Measurements from ENCODE around the gene TTPAL. TPM values are rescaled to one million over a fixed set of nuclear protein-coding genes. Genes with fewer than 3 reads are reported as not detected.
A peak's percentile ranks its signal among the peaks of the same experiment; 100 is the strongest.

Gene TTPAL
- total and polyA plus RNA-seq, 2 donors (not counting 3 experiments of a cell fraction or from before 2014, with no cell fraction given), result 4.0 to 8.0 TPM

DNA sequence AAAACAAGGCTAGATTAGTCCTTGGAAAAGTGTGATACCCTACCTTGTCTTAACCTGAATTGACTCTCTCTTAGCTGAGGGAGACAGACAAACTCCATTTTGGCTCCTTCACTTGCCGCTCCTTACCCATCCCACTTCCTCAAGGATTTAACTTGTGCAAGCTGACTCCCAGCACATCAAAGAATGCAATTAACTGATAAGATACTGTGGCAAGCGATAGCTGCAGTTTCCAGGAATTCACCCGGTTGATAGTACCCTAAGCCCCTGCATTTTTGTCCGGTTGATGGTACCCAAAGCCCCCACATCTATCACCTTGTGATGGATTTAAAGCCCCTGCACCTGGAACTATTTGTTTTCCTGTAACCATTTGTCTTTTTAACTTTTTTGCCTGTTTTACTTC, 48.1 kb downstream of the TTPAL start:
- H3K4me1 ChIP-seq (ENCODE audit: control insufficient read depth, extremely low read depth, insufficient read depth, low read length), result peaks cover 33% of the 10 kb centered on the region
- H4K20me1 ChIP-seq (replicated peaks; ENCODE audit: control insufficient read depth, extremely low read depth, insufficient read depth, low read length), result no peaks in the 10 kb centered on the region
- no peak overlapping the region for H2AFZ ChIP-seq (ENCODE audit: low read depth, low read length)
- ChIA-PET POLR2A (no interaction called here), CTCF (interaction anchor here (1.3 kb wide), 1 partner anchor 74 kb away, joined by 3 read pairs; no protein-coding TSS in a partner anchor)
- H3K9ac ChIP-seq (replicated peaks; ENCODE audit: extremely low read depth, insufficient read depth, low read length), result no peak overlapping the region
- peaks cover 27% of the 10 kb centered on the region for H3K79me2 ChIP-seq (ENCODE audit: control insufficient read depth, insufficient read depth, low read length)
- H3K27ac ChIP-seq (ENCODE audit: insufficient read depth, low read depth, low read length), result no peak overlapping the region
- H3K4me3 ChIP-seq (replicated peaks in 1 of 3; ENCODE audit: insufficient read depth in 1 of 3, low read depth in 1 of 3, low read length in 3 of 3), result no peak overlapping the region
- no peaks in the 10 kb centered on the region for H3K9me3 ChIP-seq (replicated peaks; ENCODE audit: control insufficient read depth, insufficient read depth, low read length)
- H3K4me2 ChIP-seq (ENCODE audit: insufficient read depth, low read length), result no peak overlapping the region
- DNase-seq (ENCODE audit: low read depth, low spot score) (no peak), FAIRE-seq (no peak)
- dilution Hi-C loops (cut with MboI; ENCODE audit: extremely low pct_ligation_motif_present, low sequenced_read_pairs) (no loop called here), intact Hi-C loops (cut with micrococcal nuclease) (loop anchor here (2.0 kb wide), 3 partner anchors 47 to 313 kb away; partner anchors contain the start of genes OSER1 and PKIG)
- H3K27me3 ChIP-seq (ENCODE audit: control insufficient read depth in 2 of 2, insufficient read depth in 2 of 2, low read length in 2 of 2), result no peaks in the 10 kb centered on the region
- no peaks in the 10 kb centered on the region for H3K36me3 ChIP-seq (ENCODE audit: control insufficient read depth in 2 of 2, extremely low read depth in 1 of 2, insufficient read depth in 2 of 2, low read length in 2 of 2)
- no TSS peak for BruUV-seq (replicated peaks)
- TF ChIP-seq POLR2AphosphoS5 (IDR thresholded peaks at IDR 0.05; ENCODE audit: insufficient read depth, low read depth, low read length) (no peak), JUN (IDR thresholded peaks at IDR 0.05; ENCODE audit: borderline replicate concordance, insufficient read depth, insufficient read length, low read depth) (no peak), FOS (IDR thresholded peaks at IDR 0.05; ENCODE audit: borderline replicate concordance, insufficient read depth, low read length) (no peak), EZH2 (IDR thresholded peaks at IDR 0.05; ENCODE audit: borderline replicate concordance, low read depth, low read length, severe bottlenecking) (no peak), GATA2 (IDR thresholded peaks at IDR 0.05; ENCODE audit: insufficient read depth, insufficient read length, low read depth, low read length) (no peak), POLR2A (IDR thresholded peaks at IDR 0.05; ENCODE audit: low read depth, low read length) (no peak), MYC (IDR thresholded peaks at IDR 0.05; ENCODE audit: low read depth, low read length) (no peak)
- TF ChIP-seq, protein P1, sequence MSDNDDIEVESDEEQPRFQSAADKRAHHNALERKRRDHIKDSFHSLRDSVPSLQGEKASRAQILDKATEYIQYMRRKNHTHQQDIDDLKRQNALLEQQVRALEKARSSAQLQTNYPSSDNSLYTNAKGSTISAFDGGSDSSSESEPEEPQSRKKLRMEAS (IDR thresholded peaks at IDR 0.05; ENCODE audit: insufficient read depth, insufficient read length), result no peak
- no peaks in the 10 kb centered on the region for H3K9me1 ChIP-seq (replicated peaks; ENCODE audit: control insufficient read depth, extremely low read depth, insufficient read depth, low read length)

GRCh38 chr20:44526129-44526528, 50.5 kb downstream of the TTPAL start:
- Histone ChIP-seq H4K20me1 (replicated peaks; ENCODE audit: control insufficient read depth, extremely low read depth, insufficient read depth, low read length) (no peaks in the 10 kb centered on the region), H3K4me1 (ENCODE audit: control insufficient read depth, extremely low read depth, insufficient read depth, low read length) (peaks cover 18% of the 10 kb centered on the region), H3K4me3 (replicated peaks in 1 of 3; ENCODE audit: insufficient read depth in 1 of 3, low read depth in 1 of 3, low read length in 3 of 3) (no peak overlapping the region), H3K36me3 (ENCODE audit: control insufficient read depth in 2 of 2, extremely low read depth in 1 of 2, insufficient read depth in 2 of 2, low read length in 2 of 2) (no peaks in the 10 kb centered on the region), H3K27ac (ENCODE audit: insufficient read depth, low read depth, low read length) (peak overlapping the region; percentile 49), H3K9ac (replicated peaks; ENCODE audit: extremely low read depth, insufficient read depth, low read length) (no peak overlapping the region), H3K27me3 (ENCODE audit: control insufficient read depth in 2 of 2, insufficient read depth in 2 of 2, low read length in 2 of 2) (no peaks in the 10 kb centered on the region), H3K4me2 (ENCODE audit: insufficient read depth, low read length) (no peak overlapping the region), H3K9me3 (replicated peaks; ENCODE audit: control insufficient read depth, insufficient read depth, low read length) (no peaks in the 10 kb centered on the region), H3K9me1 (replicated peaks; ENCODE audit: control insufficient read depth, extremely low read depth, insufficient read depth, low read length) (no peaks in the 10 kb centered on the region), H3K79me2 (ENCODE audit: control insufficient read depth, insufficient read depth, low read length) (peaks cover 3% of the 10 kb centered on the region), H2AFZ (ENCODE audit: low read depth, low read length) (peak overlapping the region; percentile 73)
- ChIA-PET CTCF (interaction anchor here (1.5 to 1.6 kb wide), 2 partner anchors 73 to 76 kb away, joined by 3 read pairs; no protein-coding TSS in a partner anchor), POLR2A (no interaction called here)
- DNase-seq (ENCODE audit: low read depth, low spot score) (peak; percentile 45), FAIRE-seq (peak; percentile 74)
- intact Hi-C loops (cut with micrococcal nuclease) (no loop called here), dilution Hi-C loops (cut with MboI; ENCODE audit: extremely low pct_ligation_motif_present, low sequenced_read_pairs) (no loop called here)
- no peak for TF ChIP-seq CTCF (IDR thresholded peaks at IDR 0.05; ENCODE audit: extremely low read depth in 1 of 2, insufficient read depth in 1 of 2, low read depth in 1 of 2, low read length in 2 of 2)
- TF ChIP-seq JUN (IDR thresholded peaks at IDR 0.05; ENCODE audit: borderline replicate concordance, insufficient read depth, insufficient read length, low read depth), result peak; percentile 23
- peak; percentile 31 for TF ChIP-seq POLR2AphosphoS5 (IDR thresholded peaks at IDR 0.05; ENCODE audit: insufficient read depth, low read depth, low read length)
- TF ChIP-seq GATA2 (IDR thresholded peaks at IDR 0.05; ENCODE audit: insufficient read depth, insufficient read length, low read depth, low read length), result no peak
- TF ChIP-seq POLR2A (IDR thresholded peaks at IDR 0.05; ENCODE audit: low read depth, low read length), result no peak
- TF ChIP-seq, protein P1 (IDR thresholded peaks at IDR 0.05; ENCODE audit: insufficient read depth, insufficient read length), result no peak
- TF ChIP-seq MYC (IDR thresholded peaks at IDR 0.05; ENCODE audit: low read depth, low read length), result no peak
- TF ChIP-seq EZH2 (IDR thresholded peaks at IDR 0.05; ENCODE audit: borderline replicate concordance, low read depth, low read length, severe bottlenecking), result no peak
- TF ChIP-seq FOS (IDR thresholded peaks at IDR 0.05; ENCODE audit: borderline replicate concordance, insufficient read depth, low read length), result peak; percentile 62
- BruUV-seq (replicated peaks), result no TSS peak

Measured in endothelial cell of umbilical vein (primary cell).